Activated CD4-positive, alpha-beta T cell treated with anti-CD3 and anti-CD28 coated beads, Interleukin-2, amount 50 U/mL, for 4 hours (primary cell): ENCODE data around the gene ATG9B.
A peak's percentile ranks its signal among the peaks of the same experiment; 100 is the strongest.
"Not testable (repeated sequence)": the region's sequence is repeated elsewhere in the genome, so short reads cannot be mapped to it uniquely, and the experiment has no call there.

Experiments used
- DNase-seq, 2 experiments: peaks; one replicate each; pipeline ENCODE4 v3.0.0-alpha.2; 2020

Gene ATG9B

GRCh38 chr7:151014950-151015349 is 9.3 kb downstream of the ATG9B start:
- no peak for DNase-seq

GRCh38 chr7:151013733-151014497 is 10.4 kb downstream of the ATG9B start:
- DNase-seq = peak; percentile 70 to 75

- DNase-seq = no peak
Measured at GRCh38 chr7:151013356-151013732, 10.9 kb downstream of the ATG9B start.

- DNase-seq = no peak
Measured at GRCh38 chr7:151012911-151013347, 11.4 kb downstream of the ATG9B start.

GRCh38 chr7:151012031-151012692 is 12.1 kb downstream of the ATG9B start:
- DNase-seq = no peak

- not testable (repeated sequence) for DNase-seq
Measured at GRCh38 chr7:151011616-151012015, 12.7 kb downstream of the ATG9B start.

- DNase-seq = no peak
Measured at GRCh38 chr7:151011097-151011409, 13.2 kb downstream of the ATG9B start.

GRCh38 chr7:151010307-151011096 is 13.8 kb downstream of the ATG9B start:
- no peak for DNase-seq

- DNase-seq = no peak
Measured at GRCh38 chr7:151010037-151010306, 14.3 kb downstream of the ATG9B start.

- no peak for DNase-seq
Measured at GRCh38 chr7:151009327-151010036, 14.8 kb downstream of the ATG9B start.

- peak; percentile 61 to 63 for DNase-seq
Measured at GRCh38 chr7:151008511-151009323, 15.6 kb downstream of the ATG9B start.

GRCh38 chr7:151008143-151008510 is 16.2 kb downstream of the ATG9B start:
- DNase-seq = no peak

GRCh38 chr7:151007469-151007898 is 16.8 kb downstream of the ATG9B start:
- no peak for DNase-seq

GRCh38 chr7:151006590-151007300 is 17.5 kb downstream of the ATG9B start:
- no peak for DNase-seq

- DNase-seq = no peak
Measured at GRCh38 chr7:151005566-151005965, 18.7 kb downstream of the ATG9B start.

- DNase-seq = no peak
Measured at GRCh38 chr7:151003572-151003971, 20.7 kb downstream of the ATG9B start.

- DNase-seq = no peak
Measured at GRCh38 chr7:151001546-151001945, 22.7 kb downstream of the ATG9B start.

GRCh38 chr7:151000897-151001495 is 23.3 kb downstream of the ATG9B start:
- DNase-seq = no peak

GRCh38 chr7:150999497-151000230 is 24.6 kb downstream of the ATG9B start:
- DNase-seq = no peak

- no peak for DNase-seq
Measured at GRCh38 chr7:150999001-150999400, 25.3 kb downstream of the ATG9B start.

- DNase-seq = no peak
Measured at GRCh38 chr7:150998341-150998740, 26.0 kb downstream of the ATG9B start.
